ENCODE results near the gene IQSEC1.

DNA sequence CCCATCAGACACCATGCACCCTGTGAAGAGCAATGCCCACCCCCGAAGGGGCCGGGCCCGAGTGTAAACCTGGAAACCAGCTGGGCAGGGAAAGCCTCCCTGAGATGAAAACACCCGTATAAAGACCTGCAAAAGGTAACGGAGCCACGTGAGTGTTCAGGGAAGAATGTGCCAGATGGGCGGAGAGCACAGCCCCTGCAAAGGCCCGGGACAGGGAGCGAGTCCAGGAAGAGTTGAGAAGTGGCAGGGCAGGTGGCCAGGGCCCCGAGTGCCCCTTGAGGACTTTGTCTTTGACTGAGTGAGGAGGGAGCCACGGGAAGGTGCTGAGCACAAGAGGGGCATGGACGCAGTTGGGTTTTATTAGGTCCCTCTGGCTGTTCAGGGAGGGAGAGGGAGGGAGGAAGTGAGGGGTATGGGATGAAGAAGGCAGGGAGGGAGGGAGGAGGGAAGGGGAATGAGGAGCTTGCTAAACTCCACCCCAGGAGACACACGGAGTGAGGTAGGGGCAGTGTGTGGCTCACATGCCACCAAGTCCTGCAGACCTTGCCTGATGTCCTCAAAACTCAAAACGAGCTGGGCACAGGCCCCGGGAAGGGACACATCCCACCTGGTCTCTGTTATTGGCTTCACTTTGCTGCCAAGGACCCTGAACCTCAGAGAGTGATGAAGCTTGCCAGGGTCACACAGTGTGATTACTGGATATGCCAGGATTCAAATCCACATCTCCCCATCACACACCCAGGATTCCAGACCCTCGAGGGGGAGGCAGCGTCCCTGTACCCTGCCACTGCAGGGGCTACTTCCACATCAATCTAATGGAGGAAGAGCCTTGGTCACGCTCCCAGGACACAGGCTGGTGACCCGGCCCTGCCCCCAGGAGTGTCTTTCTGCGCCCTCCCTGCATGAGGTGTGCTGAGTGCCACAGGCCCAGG lies 49.1 kb upstream of the IQSEC1 start:
- TF ChIP-seq, protein P1, sequence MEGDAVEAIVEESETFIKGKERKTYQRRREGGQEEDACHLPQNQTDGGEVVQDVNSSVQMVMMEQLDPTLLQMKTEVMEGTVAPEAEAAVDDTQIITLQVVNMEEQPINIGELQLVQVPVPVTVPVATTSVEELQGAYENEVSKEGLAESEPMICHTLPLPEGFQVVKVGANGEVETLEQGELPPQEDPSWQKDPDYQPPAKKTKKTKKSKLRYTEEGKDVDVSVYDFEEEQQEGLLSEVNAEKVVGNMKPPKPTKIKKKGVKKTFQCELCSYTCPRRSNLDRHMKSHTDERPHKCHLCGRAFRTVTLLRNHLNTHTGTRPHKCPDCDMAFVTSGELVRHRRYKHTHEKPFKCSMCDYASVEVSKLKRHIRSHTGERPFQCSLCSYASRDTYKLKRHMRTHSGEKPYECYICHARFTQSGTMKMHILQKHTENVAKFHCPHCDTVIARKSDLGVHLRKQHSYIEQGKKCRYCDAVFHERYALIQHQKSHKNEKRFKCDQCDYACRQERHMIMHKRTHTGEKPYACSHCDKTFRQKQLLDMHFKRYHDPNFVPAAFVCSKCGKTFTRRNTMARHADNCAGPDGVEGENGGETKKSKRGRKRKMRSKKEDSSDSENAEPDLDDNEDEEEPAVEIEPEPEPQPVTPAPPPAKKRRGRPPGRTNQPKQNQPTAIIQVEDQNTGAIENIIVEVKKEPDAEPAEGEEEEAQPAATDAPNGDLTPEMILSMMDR (IDR thresholded peaks at IDR 0.05) = no peak
- no peak for TF ChIP-seq EZH2 (IDR thresholded peaks at IDR 0.05; ENCODE audit: borderline replicate concordance, insufficient read depth, low read depth, low read length, poor library complexity, severe bottlenecking)
